ENCODE data around the gene HLA-DMA.

- TF ChIP-seq CTCF (IDR thresholded peaks at IDR 0.05; ENCODE audit: low read depth, low read length, missing input control) (no peak), TAF1 (conservative IDR thresholded peaks at IDR 0.05) (no peak), JUND (IDR thresholded peaks at IDR 0.05) (no peak), REST (IDR thresholded peaks at IDR 0.05) (no peak), YY1 (IDR thresholded peaks at IDR 0.05) (peak; percentile 97), ZBTB33 (IDR thresholded peaks at IDR 0.05) (no peak), ATF3 (IDR thresholded peaks at IDR 0.05) (no peak), RAD21 (IDR thresholded peaks at IDR 0.05) (no peak), MAX (IDR thresholded peaks at IDR 0.05) (peak; percentile 33)
These were observed 15.4 kb upstream of the HLA-DMA start, which contains the start of gene BRD2 for GRCh38 chr6:32968093-32968866.

Data from liver (tissue), 3 donors.